ENCODE results near the gene CALD1.

Gene CALD1

GRCh38 chr7:134900166-134900982 lies 120.9 kb downstream of the CALD1 start:
- no peak for DNase-seq

- DNase-seq, result no peak
These were observed 122.1 kb downstream of the CALD1 start for GRCh38 chr7:134901389-134902020.

GRCh38 chr7:134902058-134902457 lies 122.6 kb downstream of the CALD1 start:
- DNase-seq, result peak in 2 of 4 experiments; percentile 10 to 13

- no peak for DNase-seq
These were observed 123.8 kb downstream of the CALD1 start for GRCh38 chr7:134903073-134903790.

GRCh38 chr7:134905375-134905774 lies 125.9 kb downstream of the CALD1 start:
- DNase-seq, result peak; percentile 26 to 73 (median 62)

- DNase-seq, result no peak
These were observed 127.6 kb downstream of the CALD1 start for GRCh38 chr7:134907000-134907399.

- no peak for DNase-seq
These were observed 128.2 kb downstream of the CALD1 start for GRCh38 chr7:134907639-134908038.

- DNase-seq, result no peak
These were observed 128.9 kb downstream of the CALD1 start for GRCh38 chr7:134908289-134908688.

GRCh38 chr7:134910214-134910890 lies 130.9 kb downstream of the CALD1 start:
- no peak for DNase-seq

- DNase-seq, result no peak
These were observed 131.5 kb downstream of the CALD1 start for GRCh38 chr7:134910968-134911367.

- no peak for DNase-seq
These were observed 136.9 kb downstream of the CALD1 start for GRCh38 chr7:134916171-134916883.

- no peak for DNase-seq
These were observed 139.8 kb downstream of the CALD1 start for GRCh38 chr7:134919240-134919641.

GRCh38 chr7:134920026-134920753 lies 140.8 kb downstream of the CALD1 start:
- DNase-seq, result no peak

GRCh38 chr7:134922720-134923704 lies 143.6 kb downstream of the CALD1 start:
- DNase-seq, result no peak

- DNase-seq, result no peak
These were observed 146.3 kb downstream of the CALD1 start for GRCh38 chr7:134925766-134926165.

- no peak for DNase-seq
These were observed 147.0 kb downstream of the CALD1 start for GRCh38 chr7:134926396-134926795.

- DNase-seq, result no peak
These were observed 147.6 kb downstream of the CALD1 start for GRCh38 chr7:134927076-134927475.

- no peak for DNase-seq
These were observed 148.3 kb downstream of the CALD1 start for GRCh38 chr7:134927723-134928122.

GRCh38 chr7:134928554-134928953 lies 149.1 kb downstream of the CALD1 start:
- no peak for DNase-seq

GRCh38 chr7:134931487-134931886 lies 152.1 kb downstream of the CALD1 start:
- DNase-seq, result no peak
